H1 (cell line): ENCODE results near the gene AK8. TPM values are rescaled to one million over a fixed set of nuclear protein-coding genes. Genes with fewer than 3 reads are reported as not detected.

Experiments
- CTCF ChIA-PET: fragments of 300-600 bp; sonication (Branson Sonifier 250); formaldehyde crosslinking; loops from one replicate; lab custom pipeline; 2021; ENCODE audit not compliant: partially characterized antibody; lab: Charles Lee
- POLR2A ChIA-PET: fragments of 300-600 bp; sonication (Branson Sonifier 250); formaldehyde crosslinking; loops from one replicate; lab custom pipeline; 2021; ENCODE audit warnings: inconsistent platforms; ENCODE audit not compliant: partially characterized antibody; lab: Charles Lee
- DNase-seq, 2 experiments: peaks; one replicate each; pipeline versions ENCODE4 v3.0.0 to v3.0.0-alpha.2; 2010 to 2022; ENCODE audit warnings: low spot score in 2 of 2, low read depth in 1 of 2, mixed read lengths in 1 of 2
- FAIRE-seq: peaks from 2 replicates; lab custom pipeline; 2011; peaks lifted over from hg19 to GRCh38; lab: Jason Lieb, UNC
- H2AFZ ChIP-seq: 2 replicates; pipeline ENCODE4 v1.8.1; 2012; ENCODE audit warnings: low read length, inconsistent platforms
- H2AK5ac ChIP-seq: 2 replicates; pipeline ENCODE4 v1.6.1; 2013; ENCODE audit warnings: low read depth, low read length
- H2BK120ac ChIP-seq: replicated peaks from 2 replicates; pipeline ENCODE3; 2013; ENCODE audit warnings: low read depth, low read length, inconsistent platforms
- H2BK12ac ChIP-seq: 2 replicates; pipeline ENCODE4 v1.6.1; 2013; ENCODE audit warnings: low read depth, low read length
- H2BK15ac ChIP-seq: 2 replicates; pipeline ENCODE4 v1.6.1; 2013; ENCODE audit warnings: low read length
- H2BK20ac ChIP-seq: 2 replicates; pipeline ENCODE4 v1.6.1; 2013; ENCODE audit warnings: low read length
- H2BK5ac ChIP-seq: 2 replicates; pipeline ENCODE4 v1.6.1; 2013; ENCODE audit warnings: low read depth, low read length
- H3K14ac ChIP-seq: 2 replicates; pipeline ENCODE4 v1.6.1; 2013; ENCODE audit warnings: inconsistent platforms; ENCODE audit not compliant: insufficient read length
- H3K18ac ChIP-seq: 2 replicates; pipeline ENCODE4 v1.6.1; 2013; ENCODE audit warnings: low read length; ENCODE audit errors: extremely low read depth
- H3K23ac ChIP-seq: 2 replicates; pipeline ENCODE4 v1.6.1; 2013; ENCODE audit warnings: inconsistent platforms; ENCODE audit not compliant: insufficient read length
- H3K23me2 ChIP-seq: 2 replicates; pipeline ENCODE4 v1.6.1; 2013; ENCODE audit warnings: low read depth, low read length
- H3K27ac ChIP-seq: 2 replicates; pipeline ENCODE4 v1.6.1; 2011; ENCODE audit warnings: low read depth, low read length, inconsistent platforms
- H3K27me3 ChIP-seq, 4 experiments: replicated peaks in 1 of 4; 1 replicate in 1 of 4; 2 replicates in 3 of 4; pipeline versions ENCODE4 v1.6.1 to v1.8.1; 2011 to 2013; ENCODE audit warnings: low read length in 3 of 4, mild to moderate bottlenecking in 3 of 4, inconsistent platforms in 2 of 4, mixed read lengths in 2 of 4, moderate library complexity in 1 of 4; ENCODE audit not compliant: control insufficient read depth in 3 of 4, insufficient read depth in 3 of 4; ENCODE audit errors: extremely low read depth in 1 of 4
- H3K36me3 ChIP-seq, 4 experiments: 2 replicates each; pipeline versions ENCODE4 v1.6.1 to v1.8.1; 2011 to 2013; ENCODE audit warnings: mild to moderate bottlenecking in 4 of 4, low read length in 3 of 4, moderate library complexity in 2 of 4, control low read depth in 1 of 4, inconsistent platforms in 1 of 4; ENCODE audit not compliant: insufficient read depth in 4 of 4, control insufficient read depth in 2 of 4
- H3K4ac ChIP-seq: replicated peaks from 2 replicates; pipeline ENCODE3; 2013; ENCODE audit warnings: low read length, low read depth, mixed read lengths, inconsistent platforms; ENCODE audit not compliant: insufficient read length
- H3K4me1 ChIP-seq, 4 experiments: replicated peaks in 1 of 4; 1 replicate in 1 of 4; 2 replicates in 3 of 4; pipeline versions ENCODE4 v1.6.1 to v1.8.1; 2011 to 2013; ENCODE audit warnings: low read length in 3 of 4, inconsistent platforms in 2 of 4, mixed read lengths in 1 of 4; ENCODE audit not compliant: insufficient read depth in 4 of 4, control insufficient read depth in 3 of 4
- H3K4me2 ChIP-seq, 2 experiments: 2 replicates each; pipeline versions ENCODE4 v1.6.1 to v1.8.1; 2011 to 2013; ENCODE audit warnings: low read depth in 2 of 2, low read length in 2 of 2, control low read depth in 1 of 2, inconsistent platforms in 1 of 2, mild to moderate bottlenecking in 1 of 2; ENCODE audit not compliant: insufficient read depth in 1 of 2
- H3K4me3 ChIP-seq, 4 experiments: fragments of 200-600, 300-600 bp in 1 of 4; sonication (generic), shearing (Covaris generic), sonication (Bioruptor Twin) in 1 of 4; 2 replicates each; pipeline versions ENCODE4 v1.5.1 to v1.8.1; 2011 to 2016; ENCODE audit warnings: low read length in 4 of 4, low read depth in 3 of 4, control low read depth in 2 of 4, inconsistent platforms in 2 of 4, mild to moderate bottlenecking in 2 of 4, mixed read lengths in 1 of 4, moderate library complexity in 1 of 4; ENCODE audit not compliant: insufficient read depth in 2 of 4; ENCODE audit errors: extremely low read depth in 1 of 4
- H3K56ac ChIP-seq: replicated peaks from 2 replicates; pipeline ENCODE3; 2013; ENCODE audit warnings: low read depth, mild to moderate bottlenecking, mixed read lengths, low read length, inconsistent platforms; ENCODE audit not compliant: insufficient read length
- H3K79me1 ChIP-seq: 2 replicates; pipeline ENCODE4 v1.6.1; 2013; ENCODE audit warnings: low read depth, low read length, control low read depth
- H3K79me2 ChIP-seq, 2 experiments: 2 replicates each; pipeline versions ENCODE4 v1.6.1 to v1.8.1; 2012 to 2013; ENCODE audit warnings: low read length in 2 of 2, mild to moderate bottlenecking in 2 of 2, inconsistent platforms in 1 of 2; ENCODE audit not compliant: insufficient read depth in 2 of 2, control insufficient read depth in 1 of 2
- H3K9ac ChIP-seq, 4 experiments: replicated peaks in 1 of 4; 1 replicate in 1 of 4; 2 replicates in 3 of 4; pipeline versions ENCODE4 v1.6.1 to v1.8.1; 2011 to 2013; ENCODE audit warnings: low read depth in 3 of 4, low read length in 3 of 4, control low read depth in 2 of 4, mild to moderate bottlenecking in 2 of 4, moderate library complexity in 2 of 4, inconsistent platforms in 1 of 4; ENCODE audit errors: extremely low read depth in 1 of 4
- H3K9me3 ChIP-seq, 2 experiments: 2 replicates each; pipeline versions ENCODE4 v1.6.1 to v1.8.1; 2012 to 2013; ENCODE audit warnings: mild to moderate bottlenecking in 2 of 2, moderate library complexity in 2 of 2, control low read depth in 1 of 2, inconsistent platforms in 1 of 2, low read depth in 1 of 2, low read length in 1 of 2, mixed read lengths in 1 of 2; ENCODE audit not compliant: insufficient read depth in 2 of 2
- H4K20me1 ChIP-seq, 2 experiments: replicated peaks in 1 of 2; 2 replicates each; pipeline versions ENCODE3 to v1.8.1; 2011 to 2013; ENCODE audit warnings: inconsistent platforms in 2 of 2, low read length in 2 of 2, mild to moderate bottlenecking in 1 of 2; ENCODE audit not compliant: insufficient read depth in 2 of 2, control insufficient read depth in 1 of 2
- H4K5ac ChIP-seq: 2 replicates; pipeline ENCODE4 v1.6.1; 2013; ENCODE audit warnings: low read length, low read depth, mixed read lengths, inconsistent platforms; ENCODE audit not compliant: insufficient read length
- H4K8ac ChIP-seq: 2 replicates; pipeline ENCODE4 v1.8.0; 2013; ENCODE audit warnings: mild to moderate bottlenecking, moderate library complexity, low read length, inconsistent platforms; ENCODE audit not compliant: insufficient read depth; ENCODE audit errors: extremely low read depth
- H4K91ac ChIP-seq: replicated peaks from 2 replicates; pipeline ENCODE3; 2013; ENCODE audit warnings: low read length, mixed read lengths, inconsistent platforms; ENCODE audit not compliant: insufficient read length
- ASH2L ChIP-seq: fragments of 200-600, 300-600 bp; sonication (generic); IDR thresholded peaks from one replicate; pipeline ENCODE4 v1.7.1; 2017; ENCODE audit warnings: low read length
- CEBPB ChIP-seq: IDR thresholded peaks from 2 replicates; pipeline ENCODE4 v1.6.1; 2012; ENCODE audit warnings: low read depth, low read length
- CREB1 ChIP-seq: IDR thresholded peaks from 2 replicates; pipeline ENCODE4 v1.6.1; 2012; ENCODE audit warnings: inconsistent platforms
- FOSL1 ChIP-seq: IDR thresholded peaks from 2 replicates; pipeline ENCODE4 v1.6.1; 2011; ENCODE audit warnings: mild to moderate bottlenecking, low read depth, low read length, moderate library complexity; ENCODE audit not compliant: insufficient read depth
- GABPA ChIP-seq: IDR thresholded peaks from 2 replicates; pipeline ENCODE4 v1.6.1; 2011; ENCODE audit warnings: mild to moderate bottlenecking, low read length, moderate library complexity, borderline replicate concordance; ENCODE audit not compliant: insufficient read depth
- KDM1A ChIP-seq: fragments of 200-600, 300-600 bp; sonication (generic); IDR thresholded peaks from 2 replicates; pipeline ENCODE4 v1.7.1; 2016; ENCODE audit warnings: mild to moderate bottlenecking, low read length, borderline replicate concordance
- POLR2A ChIP-seq, 2 experiments: IDR thresholded peaks; 1 replicate in 1 of 2; 2 replicates in 1 of 2; pipeline ENCODE4 v1.6.1; 2011; ENCODE audit warnings: low read depth in 2 of 2, low read length in 2 of 2, mild to moderate bottlenecking in 2 of 2; ENCODE audit errors: control extremely low read depth in 1 of 2
- RFX5 ChIP-seq: IDR thresholded peaks from 2 replicates; pipeline ENCODE4 v1.6.1; 2011; ENCODE audit warnings: low read depth, low read length, improper control_type of control experiment, borderline replicate concordance
- SP4 ChIP-seq: IDR thresholded peaks from 2 replicates; pipeline ENCODE4 v1.6.1; 2012; ENCODE audit warnings: low read length, inconsistent platforms
- SRF ChIP-seq: IDR thresholded peaks from 2 replicates; pipeline ENCODE4 v1.6.1; 2011; ENCODE audit warnings: mild to moderate bottlenecking, low read depth, low read length, moderate library complexity
- SUZ12 ChIP-seq: fragments of 200-600 bp; sonication (generic); IDR thresholded peaks from 2 replicates; pipeline ENCODE4 v1.6.1; 2012; ENCODE audit warnings: mild to moderate bottlenecking, inconsistent platforms, low read length, moderate library complexity, mixed read lengths
- TAF1 ChIP-seq: IDR thresholded peaks from 2 replicates; pipeline ENCODE4 v1.6.1; 2011; ENCODE audit warnings: mild to moderate bottlenecking, low read depth, low read length
- TCF12 ChIP-seq: IDR thresholded peaks from 2 replicates; pipeline ENCODE4 v1.6.1; 2011; ENCODE audit warnings: low read depth, mild to moderate bottlenecking, low read length
- WGBS, 2 experiments: shearing (Covaris generic) in 1 of 2; methylation state at CpG; one replicate each; pipeline versions ENCODE4 v1.1.6 to v1.1.7; 2013 to 2015; ENCODE audit warnings: low lambda C conversion rate in 2 of 2, mixed read lengths in 2 of 2, inconsistent platforms in 1 of 2, low coverage in 1 of 2, missing lambda C conversion rate in 1 of 2; ENCODE audit not compliant: insufficient replicate concordance in 2 of 2, insufficient coverage in 1 of 2, insufficient read length in 1 of 2; ENCODE audit errors: extremely low coverage in 1 of 2, missing lambda C conversion rate in 1 of 2; 5-methylcytosine and 5-hydroxymethylcytosine counted together
- polyA plus RNA-seq, 7 experiments: library from polyadenylated mRNA; depleted of rRNA in 3 of 7; stranded (reverse) in 5 of 7; unstranded in 2 of 7; fragments of >200 nt in 5 of 7; fragments of 200-250 nt in 2 of 7; gene quantifications; 1 replicate in 5 of 7; 2 replicates in 1 of 7; 4 replicates in 1 of 7; pipeline versions ENCODE4 v1.2.1 to v1.2.3, GENCODE V29; 2011 to 2013; ENCODE audit warnings: missing spikeins in 2 of 7, mixed read lengths in 2 of 7
- total RNA-seq: library from RNA; stranded (reverse); fragmentation: NEBNext Ultra II Directional; extraction: Animal tissue kit (Norgen Biotek cat#: 25700); gene quantifications from 2 replicates; pipeline ENCODE4 v1.2.1, GENCODE V29; 2021
- TF ChIP-seq, protein P1 (sequence below): IDR thresholded peaks from 2 replicates; pipeline ENCODE4 v1.6.1; 2011; ENCODE audit warnings: low read length, improper control_type of control experiment

The AK8 gene
- total and polyA plus RNA-seq, 2 of the 8 experiments (the other 6 are each of a cell fraction or from before 2014, with no cell fraction given): 0.35 to 0.48 TPM

DNA sequence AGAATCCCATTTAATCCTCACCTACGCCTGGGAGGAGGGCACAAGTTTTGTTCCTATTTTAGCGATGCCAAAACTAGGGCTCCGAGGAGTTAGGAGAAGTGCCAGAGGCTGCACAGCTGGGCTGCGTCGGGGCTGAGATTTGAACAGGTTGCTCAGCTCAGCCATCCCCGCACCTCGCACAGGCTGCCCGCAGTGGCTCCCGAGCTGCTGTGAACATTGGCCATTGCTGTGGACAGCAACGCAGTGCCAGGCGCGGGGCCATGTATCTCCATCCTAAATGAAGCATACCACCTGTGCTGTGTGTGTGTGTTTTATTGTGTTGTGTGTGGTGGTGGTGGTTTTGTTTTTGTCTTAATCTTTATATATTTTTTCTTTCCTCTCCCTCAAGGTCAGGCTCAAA, 52.0 kb downstream of the AK8 start:
- H2BK20ac ChIP-seq: no peak overlapping the region
- no peak overlapping the region for H3K56ac ChIP-seq
- H3K79me1 ChIP-seq: no peaks in the 10 kb centered on the region
- no peak overlapping the region for H3K27ac ChIP-seq
- no peak overlapping the region for H4K91ac ChIP-seq
- no peaks in the 10 kb centered on the region for H3K23me2 ChIP-seq
- H2BK120ac ChIP-seq: no peak overlapping the region
- H3K4me1 ChIP-seq: no peaks in the 10 kb centered on the region
- no peak overlapping the region for H3K4me2 ChIP-seq
- no peak overlapping the region for H2AFZ ChIP-seq
- no peaks in the 10 kb centered on the region for H3K79me2 ChIP-seq
- DNase-seq (no peak), FAIRE-seq (no peak)
- H3K9me3 ChIP-seq: no peaks in the 10 kb centered on the region
- peaks cover 0 to 3% (median 0%) of the 10 kb centered on the region in 4 experiments; a peak in 1 of 7 replicates for H3K27me3 ChIP-seq
- H3K36me3 ChIP-seq: no peaks in the 10 kb centered on the region
- no peak overlapping the region for H3K18ac ChIP-seq
- H3K4ac ChIP-seq: no peak overlapping the region
- no peak overlapping the region for H4K5ac ChIP-seq
- CTCF ChIA-PET: interaction anchor here (0.9 to 1.7 kb wide), 7 partner anchors 19 to 147 kb away, joined by 3 to 9 read pairs (median 4); no protein-coding TSS in a partner anchor
- H3K23ac ChIP-seq: no peak overlapping the region
- no peak overlapping the region for H2AK5ac ChIP-seq
- no peak overlapping the region for H3K9ac ChIP-seq
- no peak overlapping the region for H3K14ac ChIP-seq
- TF ChIP-seq TCF12 (no peak), SUZ12 (no peak), CEBPB (no peak), KDM1A (no peak), GABPA (no peak), POLR2A (IDR thresholded peaks at IDR 0.05; ENCODE audit: control extremely low read depth in 1 of 2, low read depth in 2 of 2, low read length in 2 of 2) (no peak), ASH2L (no peak), SRF (no peak), TAF1 (no peak), CREB1 (no peak), FOSL1 (no peak), SP4 (no peak), RFX5 (no peak)
- TF ChIP-seq, protein P1, sequence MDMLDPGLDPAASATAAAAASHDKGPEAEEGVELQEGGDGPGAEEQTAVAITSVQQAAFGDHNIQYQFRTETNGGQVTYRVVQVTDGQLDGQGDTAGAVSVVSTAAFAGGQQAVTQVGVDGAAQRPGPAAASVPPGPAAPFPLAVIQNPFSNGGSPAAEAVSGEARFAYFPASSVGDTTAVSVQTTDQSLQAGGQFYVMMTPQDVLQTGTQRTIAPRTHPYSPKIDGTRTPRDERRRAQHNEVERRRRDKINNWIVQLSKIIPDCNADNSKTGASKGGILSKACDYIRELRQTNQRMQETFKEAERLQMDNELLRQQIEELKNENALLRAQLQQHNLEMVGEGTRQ: no peak
- H4K20me1 ChIP-seq: no peaks in the 10 kb centered on the region
- no peak overlapping the region for H2BK12ac ChIP-seq
- POLR2A ChIA-PET: no interaction called here
- no peak overlapping the region for H3K4me3 ChIP-seq
- no peak overlapping the region for H4K8ac ChIP-seq
- H2BK5ac ChIP-seq: no peak overlapping the region
- H2BK15ac ChIP-seq: no peak overlapping the region
- 96% methylated on average over 12 of the region's 12 CpGs; no CpG with 5 or more reads in 1 of the 2 experiments for WGBS, 2 experiments
